GM13977 (cell line): ENCODE measurements around the gene CS.

Experiments used
- DNase-seq: peaks from one replicate; pipeline ENCODE4 v3.0.0; 2012; ENCODE audit warnings: low spot score
- CTCF ChIP-seq: IDR thresholded peaks from 2 replicates; pipeline ENCODE4 v1.5.1; 2012; ENCODE audit warnings: mild to moderate bottlenecking, control low read depth; ENCODE audit not compliant: insufficient read depth; ENCODE audit errors: extremely low read depth, missing control alignments
- in situ Hi-C: fragments of 300-500 bp; cut with MboI; formaldehyde crosslinking; loops from one replicate; pipeline ENCODE4 v1.12.0; 2022; ENCODE audit warnings: low sequenced_read_pairs, low pct_unique_long_range_greater_than_20kb, mixed read lengths, inconsistent platforms; ENCODE audit not compliant: unreplicated experiment

Gene CS

GRCh38 chr12:56230432-56231183 is 69.5 kb downstream of the CS start:
- no peak for TF ChIP-seq CTCF
- in situ Hi-C loops, result no loop called here
- DNase-seq, result no peak

- in situ Hi-C loops, result no loop called here
- no peak for TF ChIP-seq CTCF
- no peak for DNase-seq
Measured at GRCh38 chr12:56229916-56230431, 70.2 kb downstream of the CS start, which contains the start of gene SLC39A5. Gene SLC39A5 (plus strand): TSS chr12:56230051. CDS start chr12:56231275, 1,224 bp downstream.

GRCh38 chr12:56229082-56229481 is 71.0 kb downstream of the CS start:
- DNase-seq, result no peak
- in situ Hi-C loops, result no loop called here
- no peak for TF ChIP-seq CTCF

- in situ Hi-C loops, result no loop called here
- TF ChIP-seq CTCF, result no peak
- DNase-seq, result peak; percentile 24
Measured at GRCh38 chr12:56224954-56225353, 75.2 kb downstream of the CS start.

GRCh38 chr12:56224102-56224701 is 75.9 kb downstream of the CS start, which contains the start of gene NABP2:
Gene NABP2 (plus strand): TSS chr12:56224342. CDS start chr12:56224857, 515 bp downstream.
- peak; percentile 86 for TF ChIP-seq CTCF
- DNase-seq, result peak; percentile 99
- in situ Hi-C loops, result no loop called here

- no peak for TF ChIP-seq CTCF
- peak; percentile 10 for DNase-seq
- in situ Hi-C loops, result no loop called here
Measured at GRCh38 chr12:56223571-56224101, 76.5 kb downstream of the CS start.
